Measurements from ENCODE around the gene PTGDR2.
A peak's percentile ranks its signal among the peaks of the same experiment; 100 is the strongest.

GRCh38 chr11:60887556-60887955, 31.8 kb upstream of the PTGDR2 start:
- TF ChIP-seq EZH2 (IDR thresholded peaks at IDR 0.05; ENCODE audit: low read length, unreplicated experiment): no peak
- TF ChIP-seq CTCF (conservative IDR thresholded peaks at IDR 0.05; ENCODE audit: low read depth, low read length): peak; percentile 93
- TF ChIP-seq EZH2phosphoT487 (IDR thresholded peaks at IDR 0.05; ENCODE audit: borderline replicate concordance, low read length): no peak
